GM18505 (cell line): ENCODE results near the gene CYP4B1.
"Not testable (repeated sequence)": the region's sequence is repeated elsewhere in the genome, so short reads cannot be mapped to it uniquely, and the experiment has no call there.

ENCODE experiments used
- ATAC-seq: cut with Tn5 transposase; IDR thresholded peaks from one replicate; pipeline ENCODE4 v1.9.1; 2021; ENCODE audit not compliant: unreplicated experiment
- POLR2A ChIP-seq: IDR thresholded peaks from 4 replicates; pipeline ENCODE4 v1.6.1; 2011; ENCODE audit warnings: borderline replicate concordance; ENCODE audit not compliant: insufficient read depth, insufficient read length; ENCODE audit errors: extremely low read depth

Gene CYP4B1

DNA sequence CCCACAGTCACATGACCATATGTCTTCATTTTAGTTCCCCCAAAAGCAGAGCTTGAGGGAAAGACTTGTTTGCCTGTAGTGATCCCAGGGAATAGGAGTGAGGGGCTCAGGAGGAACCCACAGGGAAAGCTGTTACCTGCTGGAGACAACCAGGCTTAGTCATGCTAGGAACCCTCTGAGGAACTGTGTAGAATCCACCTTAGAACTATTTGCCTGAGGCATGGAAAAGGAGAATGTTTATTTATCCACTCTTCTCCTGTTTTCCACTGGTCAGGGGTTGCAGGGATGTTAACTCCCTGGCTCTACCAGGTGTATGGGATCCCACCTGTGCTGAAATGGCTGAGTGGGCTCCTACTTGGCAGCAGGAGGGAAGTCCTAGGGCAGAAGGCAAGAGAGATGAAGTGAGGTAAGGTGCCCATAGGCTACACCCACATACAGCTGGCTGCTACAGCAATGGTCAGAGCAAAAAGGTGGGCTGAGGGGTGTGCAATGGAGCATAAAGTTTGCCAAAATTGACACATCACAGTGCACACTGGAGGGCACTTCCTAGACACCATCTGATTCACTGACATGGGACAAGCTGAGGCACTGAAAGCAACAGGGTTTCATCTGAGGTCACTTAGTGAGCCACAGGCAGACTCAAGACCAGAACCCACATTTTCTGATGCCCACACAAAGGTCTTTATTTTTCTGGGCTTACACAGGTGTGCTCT is 29.7 kb upstream of the CYP4B1 start:
- no peak for TF ChIP-seq POLR2A
- ATAC-seq, result no peak

- TF ChIP-seq POLR2A, result no peak
- no peak for ATAC-seq
Observed at GRCh38 chr1:46770541-46770940, 28.3 kb upstream of the CYP4B1 start.

GRCh38 chr1:46772571-46772970 is 26.3 kb upstream of the CYP4B1 start:
- TF ChIP-seq POLR2A, result no peak
- ATAC-seq, result no peak

GRCh38 chr1:46774297-46774696 is 24.5 kb upstream of the CYP4B1 start:
- no peak for ATAC-seq
- no peak for TF ChIP-seq POLR2A

GRCh38 chr1:46778456-46778855 is 20.4 kb upstream of the CYP4B1 start:
- not testable (repeated sequence) for ATAC-seq

DNA sequence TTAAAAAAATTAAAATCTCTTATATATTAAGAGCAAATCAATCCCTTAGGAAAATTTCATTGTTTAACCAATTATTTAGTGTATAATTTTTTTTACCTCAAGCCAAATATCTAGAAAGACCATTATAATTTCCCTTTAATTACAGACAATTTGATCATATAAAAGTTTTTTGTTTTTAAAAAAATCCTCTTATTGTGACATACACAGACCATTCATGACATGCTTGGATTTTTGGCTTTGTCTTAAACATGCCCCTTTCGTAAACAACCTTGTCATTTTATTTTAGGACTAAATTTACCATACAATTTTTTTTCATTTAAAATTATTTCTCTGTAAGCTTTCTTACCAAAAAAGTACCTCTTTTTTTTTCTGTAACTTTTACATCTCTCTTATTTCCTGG is 14.2 kb upstream of the CYP4B1 start:
- no peak for TF ChIP-seq POLR2A
- no peak for ATAC-seq

GRCh38 chr1:46788634-46789033 is 10.2 kb upstream of the CYP4B1 start:
- not testable (repeated sequence) for ATAC-seq

DNA sequence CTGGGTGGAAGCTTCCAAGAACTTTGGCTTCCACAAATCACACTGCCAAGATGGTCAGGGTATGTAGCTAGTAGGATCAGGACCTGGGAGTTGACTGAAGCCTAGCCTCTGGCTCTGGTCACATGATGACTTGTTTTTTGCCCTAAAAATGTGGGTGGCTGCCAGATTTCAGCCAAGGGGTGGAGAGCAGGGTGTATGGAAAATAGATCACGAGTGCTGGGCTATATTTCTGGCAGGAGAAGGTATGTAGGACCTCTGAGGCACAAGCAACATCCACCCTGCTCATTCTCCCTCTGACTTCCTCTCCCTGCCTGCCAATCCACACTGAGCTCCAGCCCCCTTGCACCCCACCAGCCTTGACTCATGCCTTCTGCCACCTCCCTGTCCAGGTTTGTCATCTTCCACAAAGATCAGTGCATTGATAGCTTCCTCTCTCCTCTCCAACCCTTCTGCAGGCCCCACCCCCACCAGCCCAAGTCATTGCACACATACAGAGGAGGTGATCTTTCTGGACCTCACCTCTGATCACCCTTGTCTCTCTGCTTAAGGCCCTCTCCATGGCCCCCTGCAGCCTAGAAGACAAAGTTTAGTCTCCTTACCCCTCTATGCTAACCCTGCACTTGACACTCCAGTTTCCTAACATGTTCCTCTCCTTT is 8.3 kb upstream of the CYP4B1 start:
- no peak for ATAC-seq
- no peak for TF ChIP-seq POLR2A

GRCh38 chr1:46793126-46793525 is 5.7 kb upstream of the CYP4B1 start:
- no peak for ATAC-seq

GRCh38 chr1:46797696-46798470 is 963 bp upstream of the CYP4B1 start:
- TF ChIP-seq POLR2A, result no peak
- ATAC-seq, result no peak

More at GRCh38 chr1:46793126-46793525, 5.7 kb upstream of the CYP4B1 start:
- TF ChIP-seq POLR2A, result no peak

DNA sequence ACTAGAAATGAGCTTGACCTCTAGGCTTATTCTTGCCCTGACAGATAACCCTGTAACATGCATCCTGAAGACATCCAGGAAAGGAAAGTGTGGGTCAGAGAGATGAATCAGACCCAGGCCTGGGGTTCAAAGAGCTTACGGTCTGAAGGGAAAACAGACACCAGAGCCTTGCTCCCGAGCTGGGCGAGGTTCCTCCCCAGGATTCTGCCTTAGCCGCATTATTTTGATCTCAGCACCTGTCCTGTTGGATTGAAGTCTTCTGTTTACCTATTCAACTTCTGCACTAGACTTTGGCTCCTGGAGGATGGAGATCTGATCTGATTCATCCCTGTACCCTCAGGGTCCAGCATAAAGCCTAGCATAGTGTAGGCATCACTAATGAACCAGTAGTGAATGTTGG is 1.9 kb downstream of the CYP4B1 start:
- no peak for TF ChIP-seq POLR2A
- no peak for ATAC-seq

DNA sequence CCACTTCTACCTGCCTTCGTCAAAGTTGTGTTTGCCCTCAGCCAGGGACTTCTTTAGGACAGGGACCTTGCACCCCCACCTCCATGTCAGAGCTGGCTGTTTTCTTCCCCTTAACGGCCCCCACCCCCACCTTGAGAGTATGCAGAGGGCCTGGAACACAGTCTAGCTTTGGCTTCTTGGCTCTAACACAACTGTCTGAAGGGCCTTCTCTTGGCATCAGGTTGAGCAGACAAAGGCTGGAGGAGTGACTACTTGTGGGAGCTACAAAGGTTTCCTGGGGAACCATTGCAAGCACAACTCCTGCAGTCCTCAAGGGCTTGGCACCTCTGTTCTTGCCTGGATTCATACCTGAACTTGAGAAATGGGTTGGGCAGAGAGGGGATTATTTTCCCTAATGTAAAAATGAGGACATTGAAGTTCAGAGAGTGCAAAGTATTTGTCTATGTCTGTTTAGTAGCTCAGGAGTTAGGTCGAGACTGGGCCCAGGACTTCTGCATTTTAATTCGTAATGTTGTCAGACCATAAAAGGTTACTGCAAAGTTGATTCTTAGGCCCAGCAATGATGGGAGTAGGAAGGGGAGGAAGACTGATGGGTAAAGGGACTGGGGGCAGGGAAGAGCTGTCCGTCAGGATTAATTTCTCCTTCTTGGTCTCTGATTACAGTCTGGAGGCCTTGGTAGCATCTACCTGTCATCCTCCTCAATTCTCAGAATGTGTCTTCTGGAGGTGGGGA is 2.6 kb downstream of the CYP4B1 start:
- ATAC-seq, result no peak
- no peak for TF ChIP-seq POLR2A

- no peak for TF ChIP-seq POLR2A
- ATAC-seq, result no peak
Observed at GRCh38 chr1:46802081-46802480, 3.2 kb downstream of the CYP4B1 start.

DNA sequence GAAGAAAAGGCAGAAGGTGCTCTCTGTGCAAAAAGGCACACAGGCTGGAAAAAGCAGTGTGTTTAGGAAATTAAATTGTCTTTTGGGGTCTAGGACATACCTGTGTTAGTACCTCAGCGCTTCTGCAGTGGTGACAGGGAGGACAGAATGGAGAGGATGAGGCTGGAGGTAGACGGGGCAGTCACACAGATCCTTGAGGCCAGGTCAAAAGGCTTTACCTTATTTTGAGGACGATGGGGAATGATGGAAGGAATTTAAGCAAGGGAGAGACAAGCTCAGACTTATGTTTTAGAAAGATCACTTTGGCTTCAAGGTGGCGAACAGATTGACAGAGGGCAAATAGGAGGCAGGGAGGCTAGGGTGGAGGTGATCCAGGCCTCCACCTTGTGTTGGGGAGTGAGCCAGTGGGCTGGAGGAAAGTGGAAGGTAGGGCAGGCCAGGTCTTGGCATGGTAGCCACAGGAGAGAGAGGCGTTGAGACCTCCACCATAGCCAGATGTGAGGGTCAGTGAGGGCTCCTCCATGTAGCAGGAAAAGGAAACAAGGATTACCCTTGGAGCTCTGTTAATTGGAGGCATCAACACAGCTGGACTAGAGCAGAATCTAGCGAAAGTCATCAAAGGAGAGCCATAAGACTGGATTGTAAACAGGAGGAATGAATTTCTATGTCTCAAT is 4.2 kb downstream of the CYP4B1 start:
- TF ChIP-seq POLR2A, result no peak
- no peak for ATAC-seq
